ENCODE results near the gene SYNGAP1.
"Not testable (repeated sequence)": the region's sequence is repeated elsewhere in the genome, so short reads cannot be mapped to it uniquely, and the experiment has no call there.

SYNGAP1 gene

DNA sequence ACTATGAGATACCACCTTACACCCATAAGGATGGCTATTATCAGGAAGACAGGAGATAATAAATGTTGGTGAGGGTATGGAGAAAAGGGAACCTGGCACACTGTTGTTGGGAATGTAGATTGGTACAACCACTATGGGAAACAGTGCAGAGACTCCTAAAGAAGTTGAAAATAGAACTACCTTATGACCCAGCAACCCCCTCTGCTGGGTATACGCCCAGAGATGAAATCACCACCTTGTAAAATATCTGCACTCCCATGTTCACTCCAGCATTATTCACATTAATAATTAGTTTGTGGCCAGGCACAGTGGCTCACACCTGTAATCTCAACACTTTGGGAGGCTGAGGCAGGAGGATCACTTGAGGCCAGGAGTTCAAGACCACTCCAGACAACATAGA lies 61.3 kb downstream of the SYNGAP1 start:
- no peak for DNase-seq (ENCODE audit: low read depth)
- TF ChIP-seq CTCF (IDR thresholded peaks at IDR 0.05; ENCODE audit: control insufficient read depth, extremely low read depth, insufficient read depth): 0 out of 2 replicates have a peak, but pooled peaks have one; percentile 1
- H3K4me3 ChIP-seq (ENCODE audit: low read depth, low read length): no peak overlapping the region

- not testable (repeated sequence) for DNase-seq (ENCODE audit: low read depth)
Measured at GRCh38 chr6:33482620-33483019, 62.8 kb downstream of the SYNGAP1 start.

DNA sequence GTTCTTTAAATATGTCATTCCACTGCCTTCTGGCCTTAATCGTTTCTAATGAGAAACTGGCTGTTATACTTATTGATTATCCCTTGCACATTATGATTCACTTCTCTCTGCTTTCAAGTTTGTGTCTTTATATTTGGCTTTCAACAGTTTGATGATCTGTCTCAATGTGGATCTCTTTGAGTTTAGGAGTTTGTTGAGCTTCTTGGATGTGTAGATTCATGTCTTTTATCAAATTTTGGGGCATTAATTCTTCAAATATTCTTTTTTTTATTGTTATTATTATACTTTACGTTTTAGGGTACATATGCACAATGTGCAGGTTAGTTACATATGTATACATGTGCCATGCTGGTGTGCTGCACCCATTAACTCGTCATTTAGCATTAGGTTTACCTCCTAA lies 63.8 kb downstream of the SYNGAP1 start:
- no peak overlapping the region for H3K4me3 ChIP-seq (ENCODE audit: low read depth, low read length)
- TF ChIP-seq CTCF (IDR thresholded peaks at IDR 0.05; ENCODE audit: control insufficient read depth, extremely low read depth, insufficient read depth): no peak

More at GRCh38 chr6:33482620-33483019, 62.8 kb downstream of the SYNGAP1 start:
- not testable (repeated sequence) for H3K4me3 ChIP-seq (ENCODE audit: low read depth, low read length)

DNA sequence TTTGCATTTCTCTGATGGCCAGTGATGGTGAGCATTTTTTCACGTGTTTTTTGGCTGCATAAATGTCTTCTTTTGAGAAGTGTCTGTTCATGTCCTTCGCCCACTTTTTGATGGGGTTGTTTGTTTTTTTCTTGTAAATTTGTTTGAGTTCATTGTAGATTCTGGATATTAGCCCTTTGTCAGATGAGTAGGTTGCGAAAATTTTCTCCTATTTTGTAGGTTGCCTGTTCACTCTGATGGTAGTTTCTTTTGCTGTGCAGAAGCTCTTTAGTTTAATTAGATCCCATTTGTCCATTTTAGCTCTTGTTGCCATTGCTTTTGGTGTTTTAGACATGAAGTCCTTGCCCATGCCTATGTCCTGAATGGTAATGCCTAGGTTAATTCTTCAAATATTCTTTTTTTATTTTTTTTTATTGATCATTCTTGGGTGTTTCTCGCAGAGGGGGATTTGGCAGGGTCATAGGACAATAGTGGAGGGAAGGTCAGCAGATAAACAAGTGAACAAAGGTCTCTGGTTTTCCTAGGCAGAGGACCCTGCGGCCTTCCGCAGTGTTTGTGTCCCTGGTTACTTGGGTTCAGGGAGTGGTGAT lies 64.9 kb downstream of the SYNGAP1 start:
- DNase-seq (ENCODE audit: low read depth); H3K4me3 ChIP-seq (ENCODE audit: low read depth, low read length): not testable (repeated sequence)

More for the DNA sequence above, 63.8 kb downstream of the SYNGAP1 start:
- DNase-seq (ENCODE audit: low read depth): no peak

- not testable (repeated sequence) for DNase-seq (ENCODE audit: low read depth); H3K4me3 ChIP-seq (ENCODE audit: low read depth, low read length)
Measured at GRCh38 chr6:33485680-33486079, 65.8 kb downstream of the SYNGAP1 start.

DNA sequence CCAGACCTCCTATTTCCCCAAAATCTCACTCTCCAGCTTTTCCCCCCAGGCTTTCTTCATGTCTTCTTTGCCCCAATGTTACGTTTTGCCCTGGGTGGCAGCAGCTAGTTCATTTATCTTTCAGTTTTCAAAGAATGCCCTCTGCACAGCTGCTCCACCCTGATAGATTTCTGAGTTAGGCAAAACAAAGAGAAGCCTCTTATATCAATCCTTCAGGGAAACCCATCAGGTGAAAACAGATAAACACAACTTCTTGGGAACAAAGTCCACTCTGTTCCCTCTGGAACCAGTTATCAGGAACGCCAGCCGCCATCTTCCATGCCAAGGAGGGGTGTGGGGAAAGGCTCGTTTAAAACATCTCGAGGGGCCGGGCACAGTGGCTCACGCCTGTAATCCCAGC lies 68.5 kb downstream of the SYNGAP1 start:
- H3K4me3 ChIP-seq (ENCODE audit: low read depth, low read length): no peak overlapping the region
- no peak for TF ChIP-seq CTCF (IDR thresholded peaks at IDR 0.05; ENCODE audit: control insufficient read depth, extremely low read depth, insufficient read depth)
- DNase-seq (ENCODE audit: low read depth): no peak

DNA sequence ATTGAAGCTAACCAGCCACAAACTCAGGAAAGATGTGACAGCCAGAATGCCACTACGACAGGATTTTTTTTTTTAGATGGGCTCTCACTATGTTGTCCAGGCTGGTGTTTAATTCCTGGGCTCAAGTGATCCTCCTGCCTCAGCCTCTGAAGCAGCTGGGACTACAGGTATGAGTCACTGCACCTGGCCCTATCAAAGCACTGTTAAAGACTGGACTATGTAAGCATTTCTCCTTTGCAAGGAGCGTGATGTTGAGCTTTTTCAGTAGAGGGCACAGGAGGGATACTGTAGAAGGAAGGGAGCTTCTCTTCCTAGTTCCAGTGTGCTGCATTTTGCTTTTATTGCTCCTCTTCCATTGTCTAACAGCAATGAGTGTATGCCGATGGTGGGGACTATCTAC lies 70.3 kb downstream of the SYNGAP1 start:
- no peak for TF ChIP-seq CTCF (IDR thresholded peaks at IDR 0.05; ENCODE audit: control insufficient read depth, extremely low read depth, insufficient read depth)
- DNase-seq (ENCODE audit: low read depth): no peak

GRCh38 chr6:33490621-33491020 lies 70.8 kb downstream of the SYNGAP1 start:
- no peak for TF ChIP-seq CTCF (IDR thresholded peaks at IDR 0.05; ENCODE audit: control insufficient read depth, extremely low read depth, insufficient read depth)
- no peak for DNase-seq (ENCODE audit: low read depth)
- H3K4me3 ChIP-seq (ENCODE audit: low read depth, low read length): no peak overlapping the region

More for the DNA sequence above, 70.3 kb downstream of the SYNGAP1 start:
- H3K4me3 ChIP-seq (ENCODE audit: low read depth, low read length): no peak overlapping the region

All from LNCaP clone FGC (cell line).